Prostate gland (tissue), 2 donors: ENCODE measurements around the gene PARVB. TPM values are rescaled to one million over a fixed set of nuclear protein-coding genes. Genes with fewer than 3 reads are reported as not detected.
A peak's percentile ranks its signal among the peaks of the same experiment; 100 is the strongest.

Experiments
- DNase-seq: peaks from one replicate; pipeline ENCODE4 v3.0.0-alpha.2; 2019; ENCODE audit warnings: low spot score
- H3K27ac ChIP-seq, 2 donors: fragments of 200-600 bp; sonication (generic); 2 replicates each; pipeline ENCODE4 v1.5.1; 2017 to 2019
- H3K27me3 ChIP-seq: fragments of 200-600 bp; sonication (generic); replicated peaks from 2 replicates; pipeline ENCODE4 v1.5.1; 2019; ENCODE audit not compliant: insufficient read depth
- H3K36me3 ChIP-seq, 2 donors: fragments of 200-600 bp; sonication (generic); 1 replicate in 1 of 2; 2 replicates in 1 of 2; pipeline versions ENCODE4 v1.5.1 to v1.8.1; 2017 to 2019
- H3K4me1 ChIP-seq: fragments of 200-600 bp; sonication (generic); replicated peaks from 2 replicates; pipeline ENCODE4 v1.5.1; 2019
- H3K4me3 ChIP-seq, 2 donors: fragments of 200-600 bp; sonication (generic); 2 replicates each; pipeline ENCODE4 v1.5.1; 2017 to 2019
- H3K9me3 ChIP-seq: fragments of 200-600 bp; sonication (generic); 2 replicates; pipeline ENCODE4 v1.5.1; 2017
- POLR2A ChIP-seq: fragments of 450-650 bp; IDR thresholded peaks from one replicate; pipeline ENCODE4 v1.6.1; 2016; ENCODE audit warnings: antibody characterized with exemption, mild to moderate bottlenecking
- POLR2AphosphoS5 ChIP-seq: sonication (generic); formaldehyde crosslinking; IDR thresholded peaks from one replicate; pipeline ENCODE4 v1.6.1; 2017; ENCODE audit warnings: antibody characterized with exemption
- WGBS: methylation state at CpG from one replicate; pipeline ENCODE4 v1.1.5; 2018; 5-methylcytosine and 5-hydroxymethylcytosine counted together
- intact Hi-C: fragments of 100-400 bp; cut with DNase I; formaldehyde crosslinking; loops from one replicate; pipeline ENCODE4 v1.14.2; 2022
- total RNA-seq, 2 donors: library from RNA; depleted of rRNA; stranded (reverse); fragments of >200 nt; gene quantifications; one replicate each; pipeline ENCODE4 v1.1.0, GENCODE V29; 2016
- TF ChIP-seq, protein P1 (sequence below), 4 experiments: fragments of 200-600 bp in 2 of 4; fragments of 450-650 bp in 2 of 4; sonication (generic) in 2 of 4; IDR thresholded peaks; 1 replicate in 3 of 4; 2 replicates in 1 of 4; pipeline ENCODE4 v1.5.1; 2016 to 2019; ENCODE audit warnings: antibody characterized with exemption in 4 of 4, mild to moderate bottlenecking in 2 of 4, moderate library complexity in 2 of 4

PARVB gene
- total RNA-seq, 2 donors from 2014 or later: 11.7 to 28.4 TPM

DNA sequence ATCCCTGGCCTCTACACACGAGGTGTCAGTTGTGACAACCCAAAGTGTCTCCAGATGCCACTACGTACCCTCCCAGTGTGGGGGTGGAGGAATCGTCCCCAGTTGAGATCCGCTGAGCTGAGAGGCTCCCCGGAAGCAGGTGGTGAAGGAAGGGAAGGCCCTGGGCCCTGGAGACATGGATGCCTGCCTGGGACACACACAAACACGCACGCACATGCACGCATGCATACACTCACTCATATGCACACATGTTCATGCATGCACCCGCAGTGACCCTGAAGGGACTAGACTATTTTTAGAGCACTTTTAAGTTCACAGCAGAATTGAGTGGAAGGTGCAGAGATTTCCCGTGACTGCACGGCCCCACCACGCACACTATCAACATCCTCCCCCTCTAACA lies 50.9 kb downstream of the PARVB start:
- H3K9me3 ChIP-seq: no peaks in the 10 kb centered on the region
- intact Hi-C loops: no loop called here
- no peaks in the 10 kb centered on the region for H3K36me3 ChIP-seq
- H3K4me3 ChIP-seq: no peak overlapping the region
- TF ChIP-seq POLR2AphosphoS5 (no peak), POLR2A (no peak)
- TF ChIP-seq, protein P1, sequence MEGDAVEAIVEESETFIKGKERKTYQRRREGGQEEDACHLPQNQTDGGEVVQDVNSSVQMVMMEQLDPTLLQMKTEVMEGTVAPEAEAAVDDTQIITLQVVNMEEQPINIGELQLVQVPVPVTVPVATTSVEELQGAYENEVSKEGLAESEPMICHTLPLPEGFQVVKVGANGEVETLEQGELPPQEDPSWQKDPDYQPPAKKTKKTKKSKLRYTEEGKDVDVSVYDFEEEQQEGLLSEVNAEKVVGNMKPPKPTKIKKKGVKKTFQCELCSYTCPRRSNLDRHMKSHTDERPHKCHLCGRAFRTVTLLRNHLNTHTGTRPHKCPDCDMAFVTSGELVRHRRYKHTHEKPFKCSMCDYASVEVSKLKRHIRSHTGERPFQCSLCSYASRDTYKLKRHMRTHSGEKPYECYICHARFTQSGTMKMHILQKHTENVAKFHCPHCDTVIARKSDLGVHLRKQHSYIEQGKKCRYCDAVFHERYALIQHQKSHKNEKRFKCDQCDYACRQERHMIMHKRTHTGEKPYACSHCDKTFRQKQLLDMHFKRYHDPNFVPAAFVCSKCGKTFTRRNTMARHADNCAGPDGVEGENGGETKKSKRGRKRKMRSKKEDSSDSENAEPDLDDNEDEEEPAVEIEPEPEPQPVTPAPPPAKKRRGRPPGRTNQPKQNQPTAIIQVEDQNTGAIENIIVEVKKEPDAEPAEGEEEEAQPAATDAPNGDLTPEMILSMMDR (IDR thresholded peaks at IDR 0.05): no peak
- no peak overlapping the region for H3K27ac ChIP-seq
- no peak for DNase-seq
- WGBS: 87% methylated on average over 12 of the region's 12 CpGs
- no peaks in the 10 kb centered on the region for H3K27me3 ChIP-seq
- no peaks in the 10 kb centered on the region for H3K4me1 ChIP-seq

DNA sequence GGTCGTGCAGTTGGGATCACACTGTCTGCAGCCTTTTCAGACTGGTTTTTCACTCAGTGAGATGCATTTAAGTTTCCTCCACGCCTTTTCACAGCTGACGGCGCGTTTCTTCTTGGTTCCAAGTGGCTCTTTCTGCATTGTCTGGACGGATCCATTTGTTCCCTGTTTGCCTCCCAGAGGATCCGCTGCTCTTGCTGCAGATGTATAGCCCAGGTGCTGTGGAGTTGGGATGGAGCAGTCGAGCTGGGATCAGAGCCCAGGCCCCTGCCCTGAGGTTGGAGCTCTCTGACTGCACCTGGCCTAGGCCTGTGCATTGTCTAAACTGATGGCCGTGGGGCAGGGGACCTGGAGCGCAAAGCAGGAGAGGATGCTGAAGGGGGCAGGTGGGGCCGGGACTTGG lies 51.6 kb downstream of the PARVB start:
- no peak for DNase-seq
- Histone ChIP-seq H3K27me3 (no peaks in the 10 kb centered on the region), H3K27ac (no peak overlapping the region), H3K4me1 (no peaks in the 10 kb centered on the region), H3K4me3 (no peak overlapping the region), H3K36me3 (no peaks in the 10 kb centered on the region), H3K9me3 (no peaks in the 10 kb centered on the region)
- WGBS: 91% methylated on average over 11 of the region's 11 CpGs
- TF ChIP-seq, protein P1 (IDR thresholded peaks at IDR 0.05): no peak
- TF ChIP-seq POLR2AphosphoS5 (no peak), POLR2A (no peak)
- intact Hi-C loops: no loop called here

DNA sequence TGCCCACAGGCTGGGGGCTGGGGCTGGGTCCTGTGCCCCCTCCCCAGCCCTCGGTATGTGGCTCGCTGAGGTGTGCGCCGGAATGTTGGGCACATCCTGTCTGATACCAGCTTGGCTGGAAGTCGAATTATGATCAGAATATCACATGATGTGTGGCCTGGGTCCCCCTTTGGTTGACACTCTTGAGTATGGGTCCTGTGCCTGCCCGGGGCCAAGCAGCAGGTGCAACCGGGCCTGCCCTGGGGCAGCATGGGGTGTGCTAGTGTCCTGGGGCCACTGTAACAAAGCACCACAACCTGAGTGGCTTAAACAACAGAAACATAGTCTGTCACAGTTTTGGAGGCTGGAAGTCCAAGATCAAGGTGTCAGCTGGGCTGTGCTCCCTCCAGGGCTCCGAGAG lies 52.7 kb downstream of the PARVB start:
- Histone ChIP-seq H3K9me3 (no peaks in the 10 kb centered on the region), H3K36me3 (no peaks in the 10 kb centered on the region), H3K4me1 (no peaks in the 10 kb centered on the region), H3K27me3 (no peaks in the 10 kb centered on the region), H3K4me3 (no peak overlapping the region), H3K27ac (no peak overlapping the region)
- 96% methylated on average over 6 of the region's 8 CpGs for WGBS
- TF ChIP-seq, protein P1 (IDR thresholded peaks at IDR 0.05): no peak
- no peak for TF ChIP-seq POLR2A
- no peak for TF ChIP-seq POLR2AphosphoS5
- DNase-seq: no peak
- intact Hi-C loops: no loop called here

DNA sequence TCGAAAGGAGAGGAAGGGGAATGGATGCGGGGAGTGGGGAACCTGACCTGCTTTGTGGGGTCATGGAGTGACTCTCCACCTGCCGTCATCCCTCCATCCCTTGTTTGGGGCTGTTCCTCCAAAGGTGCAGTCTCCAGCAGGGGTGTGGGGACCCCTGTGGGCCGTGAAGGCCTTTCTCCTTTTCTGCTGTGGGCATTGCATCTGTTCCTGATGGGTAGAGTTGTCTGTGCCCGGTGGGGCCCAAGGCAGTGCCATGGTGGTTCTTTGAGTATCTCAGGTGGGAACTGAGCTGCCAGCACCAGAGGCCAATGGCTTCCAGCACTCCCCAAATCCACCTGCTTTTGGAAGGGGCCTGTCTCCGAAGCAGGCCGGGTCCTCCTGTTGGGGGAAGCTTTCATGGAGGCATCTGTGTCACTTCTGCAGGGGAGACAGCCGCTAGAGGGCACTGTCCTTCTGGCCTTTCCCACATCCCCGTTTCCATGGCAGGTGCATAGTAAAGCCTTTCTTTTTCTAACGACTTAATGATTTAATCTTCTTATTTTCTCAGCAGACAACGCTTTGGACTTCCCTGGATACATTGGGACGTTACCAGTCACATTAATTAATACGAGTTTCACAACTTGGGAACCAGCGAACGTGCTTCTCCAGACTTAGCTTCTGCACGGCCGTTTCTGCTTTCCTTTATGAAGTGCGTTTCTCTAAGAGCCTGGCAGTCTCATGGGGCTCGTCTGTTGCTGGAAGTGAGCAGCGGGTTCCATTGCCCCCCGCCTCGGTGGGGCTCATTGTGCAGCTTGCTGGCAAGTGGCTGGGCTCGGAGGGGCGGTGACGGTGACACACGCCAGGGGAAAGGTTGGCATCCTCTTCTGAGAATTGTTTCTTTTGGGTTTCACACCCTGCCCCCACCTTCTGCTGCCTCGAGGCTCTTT lies 57.1 kb downstream of the PARVB start:
- DNase-seq: peak; percentile 73
- no peaks in the 10 kb centered on the region for H3K36me3 ChIP-seq
- intact Hi-C loops: loop anchor here (2.0 to 10.0 kb wide), 4 partner anchors 244 to 546 kb away; partner anchors contain the start of gene RTL6
- H3K4me1 ChIP-seq: no peaks in the 10 kb centered on the region
- H3K27ac ChIP-seq: no peak overlapping the region
- no peaks in the 10 kb centered on the region for H3K9me3 ChIP-seq
- WGBS: 33% methylated on average over 27 of the region's 27 CpGs
- no peaks in the 10 kb centered on the region for H3K27me3 ChIP-seq
- TF ChIP-seq, protein P1 (IDR thresholded peaks at IDR 0.05): peak; percentile 56 to 85 (median 75)
- TF ChIP-seq POLR2AphosphoS5 (no peak), POLR2A (no peak)
- no peak overlapping the region for H3K4me3 ChIP-seq

DNA sequence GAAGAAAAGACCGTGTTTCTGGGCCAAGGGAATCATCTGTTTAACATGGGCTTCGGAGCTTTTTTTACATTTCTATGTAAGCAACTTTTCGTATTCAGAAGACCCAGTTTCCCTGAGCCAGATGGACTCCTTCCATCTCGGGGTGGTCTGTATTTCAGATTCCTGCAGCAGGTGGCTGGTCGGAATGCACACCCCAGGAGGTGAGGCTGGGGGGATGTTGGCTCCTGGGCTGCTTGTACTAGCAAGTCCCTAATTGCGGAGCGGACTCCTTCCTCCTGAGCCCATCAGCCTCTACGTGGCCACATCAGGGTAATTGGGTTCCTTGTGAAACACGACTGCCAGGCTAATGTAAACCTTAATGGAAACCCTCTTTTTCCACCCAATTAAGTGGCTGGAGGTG lies 58.7 kb downstream of the PARVB start:
- Histone ChIP-seq H3K4me1 (no peaks in the 10 kb centered on the region), H3K27ac (no peak overlapping the region), H3K4me3 (no peak overlapping the region), H3K9me3 (no peaks in the 10 kb centered on the region), H3K36me3 (no peaks in the 10 kb centered on the region), H3K27me3 (no peaks in the 10 kb centered on the region)
- intact Hi-C loops: loop anchor here (10.0 kb wide), 3 partner anchors 242 to 412 kb away; partner anchors contain the start of gene RTL6
- 88% methylated on average over 9 of the region's 9 CpGs for WGBS
- TF ChIP-seq, protein P1 (IDR thresholded peaks at IDR 0.05): no peak
- TF ChIP-seq POLR2AphosphoS5 (no peak), POLR2A (no peak)
- DNase-seq: no peak
